ENCODE results near the gene CACNA1G.

DNA sequence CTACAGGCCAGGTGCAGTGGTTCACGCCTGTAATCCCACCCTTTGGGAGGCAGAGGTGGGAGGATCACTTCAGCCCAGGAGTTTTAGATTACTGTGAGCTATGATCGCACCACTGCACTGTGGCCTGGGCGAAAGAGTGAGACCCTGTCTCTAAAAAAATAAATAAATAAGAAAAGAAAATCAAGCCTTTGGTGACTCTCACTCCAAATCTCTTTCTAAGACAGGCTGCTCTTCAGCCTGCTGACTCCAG lies 75.1 kb downstream of the CACNA1G start:
- TF ChIP-seq, protein P1, sequence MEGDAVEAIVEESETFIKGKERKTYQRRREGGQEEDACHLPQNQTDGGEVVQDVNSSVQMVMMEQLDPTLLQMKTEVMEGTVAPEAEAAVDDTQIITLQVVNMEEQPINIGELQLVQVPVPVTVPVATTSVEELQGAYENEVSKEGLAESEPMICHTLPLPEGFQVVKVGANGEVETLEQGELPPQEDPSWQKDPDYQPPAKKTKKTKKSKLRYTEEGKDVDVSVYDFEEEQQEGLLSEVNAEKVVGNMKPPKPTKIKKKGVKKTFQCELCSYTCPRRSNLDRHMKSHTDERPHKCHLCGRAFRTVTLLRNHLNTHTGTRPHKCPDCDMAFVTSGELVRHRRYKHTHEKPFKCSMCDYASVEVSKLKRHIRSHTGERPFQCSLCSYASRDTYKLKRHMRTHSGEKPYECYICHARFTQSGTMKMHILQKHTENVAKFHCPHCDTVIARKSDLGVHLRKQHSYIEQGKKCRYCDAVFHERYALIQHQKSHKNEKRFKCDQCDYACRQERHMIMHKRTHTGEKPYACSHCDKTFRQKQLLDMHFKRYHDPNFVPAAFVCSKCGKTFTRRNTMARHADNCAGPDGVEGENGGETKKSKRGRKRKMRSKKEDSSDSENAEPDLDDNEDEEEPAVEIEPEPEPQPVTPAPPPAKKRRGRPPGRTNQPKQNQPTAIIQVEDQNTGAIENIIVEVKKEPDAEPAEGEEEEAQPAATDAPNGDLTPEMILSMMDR (IDR thresholded peaks at IDR 0.05): no peak
- no peak for TF ChIP-seq POLR2A (IDR thresholded peaks at IDR 0.05)
- TF ChIP-seq EP300 (IDR thresholded peaks at IDR 0.05): no peak
